ENCODE data around the gene ST6GAL2. TPM values are rescaled to one million over a fixed set of nuclear protein-coding genes. Genes with fewer than 3 reads are reported as not detected.

The ST6GAL2 gene
- total and polyA plus RNA-seq, 4 experiments from 2014 or later: not detected

DNA sequence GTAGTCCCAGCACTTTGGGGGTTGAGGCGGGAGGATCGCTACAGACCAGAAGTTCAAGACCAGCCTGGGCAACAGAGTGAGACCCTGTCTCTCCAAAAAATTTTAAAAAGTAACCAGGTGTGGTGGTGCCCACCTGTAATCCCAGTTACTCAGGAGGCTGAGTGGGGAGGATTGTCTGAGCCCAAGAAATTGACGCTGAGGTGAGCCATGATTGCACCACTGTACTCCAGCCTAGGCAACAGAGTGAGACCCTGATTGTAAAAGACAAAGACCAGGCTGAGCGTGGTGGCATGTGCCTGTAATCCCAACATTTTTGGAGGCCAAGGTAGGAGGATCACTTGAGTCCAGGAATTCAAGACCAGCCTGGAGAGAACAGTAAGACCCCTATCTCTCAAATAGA lies 7.8 kb downstream of the ST6GAL2 start:
- intact Hi-C loops (cut with micrococcal nuclease): no loop called here
- Histone ChIP-seq H3K36me3 (ENCODE audit: insufficient read depth, low read length) (no peaks in the 10 kb centered on the region), H3K27ac (ENCODE audit: low read depth, low read length) (no peak overlapping the region), H3K4me3 (ENCODE audit: low read length in 2 of 2) (no peak overlapping the region), H3K4me1 (ENCODE audit: insufficient read depth, low read length) (no peaks in the 10 kb centered on the region), H3K27me3 (ENCODE audit: insufficient read depth, low read length) (no peaks in the 10 kb centered on the region), H3K9me3 (ENCODE audit: control insufficient read depth in 1 of 2, low read length in 2 of 2) (no peaks in the 10 kb centered on the region)
- Mint-ChIP-seq H3K4me3 (no peak overlapping the region), H3K27ac (no peak overlapping the region), H3K4me1 (no peaks in the 10 kb centered on the region), H3K27me3 (peaks cover 2 to 4% of the 10 kb centered on the region in 2 donors), H3K36me3 (no peaks in the 10 kb centered on the region), H3K9me3 (peaks cover 0 to 6% (median under 1%) of the 10 kb centered on the region in 8 donors)
- DNase-seq: no peak
- POLR2A ChIA-PET (ENCODE audit: partially characterized antibody): no interaction called here
- CTCF ChIA-PET (ENCODE audit: partially characterized antibody): no interaction called here

DNA sequence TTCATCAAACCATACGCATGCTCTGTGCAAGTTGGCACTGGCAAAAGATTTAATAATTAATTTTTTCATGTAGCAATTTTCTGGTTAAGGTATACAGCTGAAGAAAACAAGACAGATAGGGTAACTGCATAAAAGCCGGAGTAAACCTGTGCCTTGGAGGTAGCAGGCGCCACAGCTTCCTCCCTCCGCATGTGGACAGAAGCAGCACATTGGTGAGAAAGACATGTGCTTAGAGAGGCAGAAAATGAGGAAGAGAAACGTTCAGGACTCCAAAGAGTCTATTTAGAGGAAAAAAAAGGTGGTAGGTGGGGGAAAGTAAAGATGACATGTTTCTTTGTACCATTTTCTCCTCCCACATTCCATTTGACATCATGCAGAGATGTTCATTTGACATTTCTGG lies 9.3 kb downstream of the ST6GAL2 start:
- H3K9me3 Mint-ChIP-seq: peaks cover 0 to 6% (median under 1%) of the 10 kb centered on the region in 8 donors
- no peak overlapping the region for H3K4me3 ChIP-seq (ENCODE audit: low read length in 2 of 2)
- H3K4me1 Mint-ChIP-seq: no peaks in the 10 kb centered on the region
- H3K36me3 Mint-ChIP-seq: no peaks in the 10 kb centered on the region
- no peak overlapping the region for H3K4me3 Mint-ChIP-seq
- no peaks in the 10 kb centered on the region for H3K4me1 ChIP-seq (ENCODE audit: insufficient read depth, low read length)
- ChIA-PET POLR2A (ENCODE audit: partially characterized antibody) (no interaction called here), CTCF (ENCODE audit: partially characterized antibody) (no interaction called here)
- DNase-seq: no peak
- peaks cover 2 to 4% of the 10 kb centered on the region in 2 donors for H3K27me3 Mint-ChIP-seq
- intact Hi-C loops (cut with micrococcal nuclease): no loop called here
- H3K27me3 ChIP-seq (ENCODE audit: insufficient read depth, low read length): no peaks in the 10 kb centered on the region
- H3K27ac ChIP-seq (ENCODE audit: low read depth, low read length): no peak overlapping the region
- no peaks in the 10 kb centered on the region for H3K9me3 ChIP-seq (ENCODE audit: control insufficient read depth in 1 of 2, low read length in 2 of 2)
- H3K36me3 ChIP-seq (ENCODE audit: insufficient read depth, low read length): no peaks in the 10 kb centered on the region
- H3K27ac Mint-ChIP-seq: no peak overlapping the region

DNA sequence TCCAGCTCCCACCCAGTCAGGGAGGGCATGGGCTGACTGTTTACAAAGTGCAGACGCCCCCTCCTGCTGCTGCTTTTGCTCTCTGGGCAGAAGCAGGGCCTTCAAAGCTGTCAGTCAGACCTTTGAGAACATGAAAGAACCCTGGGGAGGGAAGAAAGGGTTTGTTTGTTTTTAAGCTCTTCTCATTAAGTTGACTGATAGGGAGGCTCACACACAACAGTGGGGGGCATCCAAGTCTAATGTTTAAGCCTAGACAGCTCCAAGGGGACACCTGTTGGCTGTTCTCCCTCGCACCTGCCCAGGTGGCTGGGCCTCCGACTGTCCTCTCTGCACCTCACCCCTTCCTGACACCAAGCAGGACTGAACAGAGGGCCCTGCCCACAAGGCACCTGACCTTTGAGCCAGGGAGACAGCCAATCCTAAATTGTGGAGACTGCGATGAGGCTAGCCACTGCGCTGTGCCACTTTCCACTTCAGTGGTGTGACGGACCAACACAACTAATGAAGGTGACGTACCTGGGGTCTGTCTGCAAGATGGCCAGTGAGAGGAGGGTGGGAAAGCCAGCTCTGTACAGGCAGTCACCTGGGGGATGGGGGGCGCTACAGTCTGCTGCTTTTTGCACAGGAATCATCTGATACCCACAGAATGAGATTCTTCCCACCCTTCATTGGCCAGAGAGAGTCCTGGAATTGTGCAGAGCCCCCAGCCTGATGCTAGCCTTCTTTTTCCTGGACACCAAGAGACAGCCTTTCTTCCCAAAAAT lies 16.3 kb downstream of the ST6GAL2 start:
- POLR2A ChIA-PET (ENCODE audit: partially characterized antibody): no interaction called here
- intact Hi-C loops (cut with micrococcal nuclease): no loop called here

DNA sequence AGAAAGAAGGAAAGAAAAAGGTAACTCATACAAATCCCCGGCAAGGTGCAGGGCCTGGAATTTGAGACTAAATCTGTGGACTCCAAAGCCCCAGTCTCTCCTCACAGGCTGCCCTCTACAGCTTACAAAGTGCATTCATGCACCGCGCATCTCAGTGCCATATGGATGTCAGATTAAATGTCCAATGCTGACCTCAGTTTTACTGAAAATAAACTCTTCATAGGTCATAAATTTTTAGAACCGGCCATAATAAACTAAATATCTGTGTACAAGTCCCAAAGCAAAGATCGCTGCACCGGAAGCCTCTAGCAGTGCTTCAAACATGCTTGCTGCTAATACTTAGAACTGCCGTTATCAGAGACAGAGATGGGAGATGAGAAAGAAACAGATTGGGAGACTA lies 17.7 kb downstream of the ST6GAL2 start:
- CTCF ChIA-PET (ENCODE audit: partially characterized antibody): no interaction called here
- DNase-seq: no peak
- POLR2A ChIA-PET (ENCODE audit: partially characterized antibody): no interaction called here

More for the DNA sequence above, 16.3 kb downstream of the ST6GAL2 start:
- no peaks in the 10 kb centered on the region for H3K4me1 Mint-ChIP-seq
- CTCF ChIA-PET (ENCODE audit: partially characterized antibody): no interaction called here
- H3K27ac ChIP-seq (ENCODE audit: low read depth, low read length): no peak overlapping the region
- no peaks in the 10 kb centered on the region for H3K4me1 ChIP-seq (ENCODE audit: insufficient read depth, low read length)
- no peaks in the 10 kb centered on the region for H3K36me3 ChIP-seq (ENCODE audit: insufficient read depth, low read length)
- no peak for DNase-seq
- no peaks in the 10 kb centered on the region for H3K9me3 ChIP-seq (ENCODE audit: control insufficient read depth in 1 of 2, low read length in 2 of 2)
- H3K27me3 Mint-ChIP-seq: no peaks in the 10 kb centered on the region
- no peak overlapping the region for H3K27ac Mint-ChIP-seq
- no peaks in the 10 kb centered on the region for H3K27me3 ChIP-seq (ENCODE audit: insufficient read depth, low read length)
- peaks cover 0 to 6% (median 0%) of the 10 kb centered on the region in 8 donors for H3K9me3 Mint-ChIP-seq
- H3K4me3 Mint-ChIP-seq: no peak overlapping the region
- H3K36me3 Mint-ChIP-seq: no peaks in the 10 kb centered on the region
- H3K4me3 ChIP-seq (ENCODE audit: low read length in 2 of 2): no peak overlapping the region

DNA sequence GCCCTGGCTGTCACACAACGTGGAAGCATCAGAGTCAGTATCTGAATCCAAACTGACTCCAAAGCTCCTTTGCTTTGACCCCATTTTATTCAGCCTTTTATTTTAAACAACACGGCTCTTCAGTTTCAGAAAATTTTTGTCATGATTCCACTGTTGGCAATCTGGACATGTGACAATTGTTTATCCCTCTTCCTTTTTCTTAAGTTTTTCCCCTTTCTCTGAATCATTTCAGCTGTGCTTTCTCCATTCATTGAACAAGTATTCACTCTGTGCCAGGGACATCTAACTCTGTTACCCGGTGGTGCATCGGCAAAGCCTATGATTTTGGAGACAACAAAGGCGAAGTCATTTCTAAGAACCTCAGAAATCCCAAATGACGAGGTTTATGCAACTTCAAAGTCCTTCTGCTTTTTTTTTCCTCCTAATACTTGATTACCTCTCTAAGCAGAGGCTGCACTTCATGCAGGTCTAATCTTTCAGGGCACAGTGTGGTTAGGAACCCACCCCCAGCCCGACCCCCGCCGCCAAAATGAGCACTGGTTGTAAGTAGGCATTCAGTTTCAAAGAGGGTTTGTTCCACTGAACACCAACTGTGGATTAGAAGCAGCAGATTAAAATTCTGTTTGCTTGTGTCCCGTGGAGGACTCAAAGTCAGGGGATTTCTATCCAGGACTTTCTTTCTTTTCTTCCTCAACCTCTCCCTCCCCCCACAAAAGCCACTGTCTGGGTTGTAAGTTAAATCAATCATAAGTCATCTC lies 18.6 kb downstream of the ST6GAL2 start:
- peaks cover 0 to 4% (median 0%) of the 10 kb centered on the region in 8 donors for H3K9me3 Mint-ChIP-seq
- Histone ChIP-seq H3K4me3 (ENCODE audit: low read length in 2 of 2) (no peak overlapping the region), H3K36me3 (ENCODE audit: insufficient read depth, low read length) (no peaks in the 10 kb centered on the region), H3K27me3 (ENCODE audit: insufficient read depth, low read length) (no peaks in the 10 kb centered on the region), H3K27ac (ENCODE audit: low read depth, low read length) (no peak overlapping the region), H3K4me1 (ENCODE audit: insufficient read depth, low read length) (no peaks in the 10 kb centered on the region), H3K9me3 (ENCODE audit: control insufficient read depth in 1 of 2, low read length in 2 of 2) (peaks cover 0 to 4% of the 10 kb centered on the region in 2 donors)
- POLR2A ChIA-PET (ENCODE audit: partially characterized antibody): no interaction called here
- H3K36me3 Mint-ChIP-seq: no peaks in the 10 kb centered on the region
- DNase-seq: no peak
- no peaks in the 10 kb centered on the region for H3K4me1 Mint-ChIP-seq
- no peak overlapping the region for H3K4me3 Mint-ChIP-seq
- H3K27me3 Mint-ChIP-seq: no peaks in the 10 kb centered on the region
- H3K27ac Mint-ChIP-seq: no peak overlapping the region
- intact Hi-C loops (cut with micrococcal nuclease): no loop called here
- CTCF ChIA-PET (ENCODE audit: partially characterized antibody): no interaction called here

More for the DNA sequence above, 17.7 kb downstream of the ST6GAL2 start:
- Histone ChIP-seq H3K27ac (ENCODE audit: low read depth, low read length) (no peak overlapping the region), H3K4me1 (ENCODE audit: insufficient read depth, low read length) (no peaks in the 10 kb centered on the region), H3K27me3 (ENCODE audit: insufficient read depth, low read length) (no peaks in the 10 kb centered on the region), H3K4me3 (ENCODE audit: low read length in 2 of 2) (no peak overlapping the region), H3K9me3 (ENCODE audit: control insufficient read depth in 1 of 2, low read length in 2 of 2) (peaks cover 0 to 4% of the 10 kb centered on the region in 2 donors), H3K36me3 (ENCODE audit: insufficient read depth, low read length) (no peaks in the 10 kb centered on the region)
- Mint-ChIP-seq H3K27ac (no peak overlapping the region), H3K27me3 (no peaks in the 10 kb centered on the region), H3K4me1 (no peaks in the 10 kb centered on the region), H3K4me3 (no peak overlapping the region), H3K9me3 (peaks cover 0 to 4% (median 0%) of the 10 kb centered on the region in 8 donors), H3K36me3 (no peaks in the 10 kb centered on the region)
- intact Hi-C loops (cut with micrococcal nuclease): no loop called here

DNA sequence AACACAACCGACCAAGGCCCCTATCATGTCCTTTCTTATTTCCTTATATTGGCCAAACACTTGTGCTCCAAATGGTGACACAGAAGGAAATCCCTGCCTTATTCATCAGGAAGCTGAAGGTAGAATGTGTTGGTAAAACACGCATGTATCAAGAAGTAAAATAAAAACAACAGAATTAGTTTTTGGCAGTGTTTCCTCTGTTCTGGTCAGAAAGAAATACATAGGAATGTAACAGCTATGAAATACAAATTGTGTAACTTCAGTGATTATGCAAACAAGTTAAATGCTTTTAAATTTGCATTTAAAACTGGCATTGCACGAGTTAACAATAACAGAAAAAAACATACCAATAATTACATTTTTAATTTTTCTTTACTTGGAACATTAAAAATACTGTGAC lies 19.3 kb downstream of the ST6GAL2 start:
- Histone ChIP-seq H3K27ac (ENCODE audit: low read depth, low read length) (no peak overlapping the region), H3K4me3 (ENCODE audit: low read length in 2 of 2) (no peak overlapping the region), H3K27me3 (ENCODE audit: insufficient read depth, low read length) (no peaks in the 10 kb centered on the region), H3K9me3 (ENCODE audit: control insufficient read depth in 1 of 2, low read length in 2 of 2) (peaks cover 0 to 4% of the 10 kb centered on the region in 2 donors), H3K4me1 (ENCODE audit: insufficient read depth, low read length) (no peaks in the 10 kb centered on the region), H3K36me3 (ENCODE audit: insufficient read depth, low read length) (no peaks in the 10 kb centered on the region)
- Mint-ChIP-seq H3K4me1 (no peaks in the 10 kb centered on the region), H3K27me3 (no peaks in the 10 kb centered on the region), H3K27ac (no peak overlapping the region), H3K4me3 (no peak overlapping the region), H3K36me3 (no peaks in the 10 kb centered on the region), H3K9me3 (peaks cover 0 to 4% (median 0%) of the 10 kb centered on the region in 8 donors)
- no peak for DNase-seq
- CTCF ChIA-PET (ENCODE audit: partially characterized antibody): no interaction called here
- intact Hi-C loops (cut with micrococcal nuclease): no loop called here
- POLR2A ChIA-PET (ENCODE audit: partially characterized antibody): no interaction called here

DNA sequence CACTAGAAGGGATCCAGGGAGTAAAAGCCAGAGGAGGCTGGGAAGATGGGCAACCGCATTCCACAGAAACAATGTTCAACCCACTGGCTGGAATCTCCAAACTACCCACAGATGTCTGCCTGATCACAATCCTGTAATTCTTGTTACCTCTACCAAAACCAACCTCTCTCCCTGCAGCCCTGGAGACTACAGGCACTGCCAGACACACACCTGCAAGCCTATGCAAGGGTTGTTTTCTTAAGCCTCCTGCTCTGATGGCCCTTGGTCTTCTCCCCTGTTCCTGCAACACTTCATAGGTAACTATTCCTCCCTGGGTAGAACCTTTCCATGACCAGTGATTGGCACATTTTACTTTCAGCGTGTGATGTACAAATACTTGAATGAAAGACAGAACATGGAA lies 21.9 kb downstream of the ST6GAL2 start:
- CTCF ChIA-PET (ENCODE audit: partially characterized antibody): no interaction called here
- H3K9me3 ChIP-seq (ENCODE audit: control insufficient read depth in 1 of 2, low read length in 2 of 2): peaks cover 0 to 4% of the 10 kb centered on the region in 2 donors
- no peaks in the 10 kb centered on the region for H3K4me1 ChIP-seq (ENCODE audit: insufficient read depth, low read length)
- no peaks in the 10 kb centered on the region for H3K27me3 ChIP-seq (ENCODE audit: insufficient read depth, low read length)
- H3K36me3 Mint-ChIP-seq: no peaks in the 10 kb centered on the region
- POLR2A ChIA-PET (ENCODE audit: partially characterized antibody): no interaction called here
- no peak for DNase-seq
- no peaks in the 10 kb centered on the region for H3K4me1 Mint-ChIP-seq
- no peak overlapping the region for H3K27ac ChIP-seq (ENCODE audit: low read depth, low read length)
- intact Hi-C loops (cut with micrococcal nuclease): no loop called here
- H3K27me3 Mint-ChIP-seq: peaks cover 2% of the 10 kb centered on the region in 2 donors
- no peak overlapping the region for H3K4me3 Mint-ChIP-seq
- H3K4me3 ChIP-seq (ENCODE audit: low read length in 2 of 2): no peak overlapping the region
- peaks cover 0 to 7% (median 5%) of the 10 kb centered on the region in 8 donors for H3K9me3 Mint-ChIP-seq
- no peaks in the 10 kb centered on the region for H3K36me3 ChIP-seq (ENCODE audit: insufficient read depth, low read length)
- no peak overlapping the region for H3K27ac Mint-ChIP-seq

Data from CD4-positive, alpha-beta memory T cell (primary cell).